ENCODE data around the gene CWC25. TPM values are rescaled to one million over a fixed set of nuclear protein-coding genes. Genes with fewer than 3 reads are reported as not detected.
A peak's percentile ranks its signal among the peaks of the same experiment; 100 is the strongest.

CWC25 gene
- total and polyA plus RNA-seq, 2 of the 13 experiments (the other 11 are each of a cell fraction or from before 2014, with no cell fraction given) = 15.6 to 22.7 TPM

DNA sequence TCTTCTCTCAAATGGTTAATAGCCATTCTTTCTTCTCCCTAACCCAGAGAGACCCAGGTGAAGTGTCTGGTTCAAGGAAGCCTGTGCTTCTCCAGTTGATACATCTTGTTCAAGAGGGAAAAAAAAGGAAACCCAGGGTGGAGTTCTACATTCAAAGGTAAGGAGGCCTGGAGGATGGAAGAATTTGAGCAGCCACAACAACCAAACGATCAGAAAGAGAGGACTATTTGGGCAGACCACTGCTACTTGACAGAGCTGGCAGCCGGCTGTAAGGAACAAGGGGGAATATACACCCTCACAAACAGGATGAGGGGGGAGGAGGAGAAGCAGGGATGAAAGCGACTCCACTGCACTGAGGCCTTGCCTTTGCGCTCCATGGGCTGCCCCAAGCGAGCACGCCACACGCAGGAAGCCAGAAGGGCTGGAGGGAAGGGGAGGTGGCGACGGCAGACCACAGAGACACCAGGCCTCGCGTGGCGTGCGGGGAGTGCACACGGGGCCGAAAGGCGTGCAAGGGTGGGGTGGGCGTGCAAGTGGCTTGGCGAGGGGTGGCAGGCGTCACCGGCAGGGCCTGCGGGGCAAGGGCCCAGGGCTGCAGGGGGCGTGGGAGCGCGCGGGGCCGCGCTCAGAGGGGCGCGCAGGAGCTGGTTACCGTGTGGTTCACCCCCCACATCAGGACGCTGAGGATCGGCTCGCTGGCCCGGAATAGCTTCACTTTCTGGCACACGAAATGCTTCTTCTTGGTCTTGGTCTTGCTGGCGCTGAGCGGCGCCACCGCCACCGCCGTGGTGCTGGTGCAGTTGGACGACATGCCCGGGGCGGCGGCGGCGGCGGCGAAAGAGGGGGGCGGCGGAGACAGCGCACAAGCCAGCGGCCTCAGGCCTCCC, 26.3 kb downstream of the CWC25 start (continued):
- TF ChIP-seq, protein P1, sequence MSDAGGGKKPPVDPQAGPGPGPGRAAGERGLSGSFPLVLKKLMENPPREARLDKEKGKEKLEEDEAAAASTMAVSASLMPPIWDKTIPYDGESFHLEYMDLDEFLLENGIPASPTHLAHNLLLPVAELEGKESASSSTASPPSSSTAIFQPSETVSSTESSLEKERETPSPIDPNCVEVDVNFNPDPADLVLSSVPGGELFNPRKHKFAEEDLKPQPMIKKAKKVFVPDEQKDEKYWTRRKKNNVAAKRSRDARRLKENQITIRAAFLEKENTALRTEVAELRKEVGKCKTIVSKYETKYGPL (CRISPR knock-in tag; IDR thresholded peaks at IDR 0.05) = no peak
- TF ChIP-seq ARNT (IDR thresholded peaks at IDR 0.05) (no peak), FOSL1 (CRISPR knock-in tag; IDR thresholded peaks at IDR 0.05; ENCODE audit: borderline replicate concordance) (no peak), CBFB (CRISPR knock-in tag; IDR thresholded peaks at IDR 0.05) (peak; percentile 54; the same call in 1 of the 2 replicates), ATF7-NPFF (CRISPR knock-in tag; IDR thresholded peaks at IDR 0.05; ENCODE audit: low read depth) (peak; percentile 23; the same call in 1 of the 2 replicates), NFKBIZ (CRISPR knock-in tag; IDR thresholded peaks at IDR 0.05) (no peak), ZSCAN9 (CRISPR knock-in tag; IDR thresholded peaks at IDR 0.05; ENCODE audit: borderline replicate concordance) (no peak), KLF9 (CRISPR knock-in tag; IDR thresholded peaks at IDR 0.05; ENCODE audit: low read depth) (no peak), ZFP1 (CRISPR knock-in tag; IDR thresholded peaks at IDR 0.05) (no peak), ZNF331 (CRISPR knock-in tag; IDR thresholded peaks at IDR 0.05) (0 out of 2 replicates have a peak, but pooled peaks have one; percentile 42), ZNF333 (CRISPR knock-in tag; IDR thresholded peaks at IDR 0.05; ENCODE audit: borderline replicate concordance) (peak; percentile 85), ZFP36L2 (CRISPR knock-in tag; IDR thresholded peaks at IDR 0.05) (no peak), RFX5 (IDR thresholded peaks at IDR 0.05; ENCODE audit: low read depth, low read length) (no peak), TMF1 (CRISPR knock-in tag; IDR thresholded peaks at IDR 0.05; ENCODE audit: low read depth) (peak; percentile 43)
- TF ChIP-seq, protein P2, sequence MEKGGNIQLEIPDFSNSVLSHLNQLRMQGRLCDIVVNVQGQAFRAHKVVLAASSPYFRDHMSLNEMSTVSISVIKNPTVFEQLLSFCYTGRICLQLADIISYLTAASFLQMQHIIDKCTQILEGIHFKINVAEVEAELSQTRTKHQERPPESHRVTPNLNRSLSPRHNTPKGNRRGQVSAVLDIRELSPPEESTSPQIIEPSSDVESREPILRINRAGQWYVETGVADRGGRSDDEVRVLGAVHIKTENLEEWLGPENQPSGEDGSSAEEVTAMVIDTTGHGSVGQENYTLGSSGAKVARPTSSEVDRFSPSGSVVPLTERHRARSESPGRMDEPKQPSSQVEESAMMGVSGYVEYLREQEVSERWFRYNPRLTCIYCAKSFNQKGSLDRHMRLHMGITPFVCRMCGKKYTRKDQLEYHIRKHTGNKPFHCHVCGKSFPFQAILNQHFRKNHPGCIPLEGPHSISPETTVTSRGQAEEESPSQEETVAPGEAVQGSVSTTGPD (CRISPR knock-in tag; IDR thresholded peaks at IDR 0.05) = no peak
- TF ChIP-seq, protein P3, sequence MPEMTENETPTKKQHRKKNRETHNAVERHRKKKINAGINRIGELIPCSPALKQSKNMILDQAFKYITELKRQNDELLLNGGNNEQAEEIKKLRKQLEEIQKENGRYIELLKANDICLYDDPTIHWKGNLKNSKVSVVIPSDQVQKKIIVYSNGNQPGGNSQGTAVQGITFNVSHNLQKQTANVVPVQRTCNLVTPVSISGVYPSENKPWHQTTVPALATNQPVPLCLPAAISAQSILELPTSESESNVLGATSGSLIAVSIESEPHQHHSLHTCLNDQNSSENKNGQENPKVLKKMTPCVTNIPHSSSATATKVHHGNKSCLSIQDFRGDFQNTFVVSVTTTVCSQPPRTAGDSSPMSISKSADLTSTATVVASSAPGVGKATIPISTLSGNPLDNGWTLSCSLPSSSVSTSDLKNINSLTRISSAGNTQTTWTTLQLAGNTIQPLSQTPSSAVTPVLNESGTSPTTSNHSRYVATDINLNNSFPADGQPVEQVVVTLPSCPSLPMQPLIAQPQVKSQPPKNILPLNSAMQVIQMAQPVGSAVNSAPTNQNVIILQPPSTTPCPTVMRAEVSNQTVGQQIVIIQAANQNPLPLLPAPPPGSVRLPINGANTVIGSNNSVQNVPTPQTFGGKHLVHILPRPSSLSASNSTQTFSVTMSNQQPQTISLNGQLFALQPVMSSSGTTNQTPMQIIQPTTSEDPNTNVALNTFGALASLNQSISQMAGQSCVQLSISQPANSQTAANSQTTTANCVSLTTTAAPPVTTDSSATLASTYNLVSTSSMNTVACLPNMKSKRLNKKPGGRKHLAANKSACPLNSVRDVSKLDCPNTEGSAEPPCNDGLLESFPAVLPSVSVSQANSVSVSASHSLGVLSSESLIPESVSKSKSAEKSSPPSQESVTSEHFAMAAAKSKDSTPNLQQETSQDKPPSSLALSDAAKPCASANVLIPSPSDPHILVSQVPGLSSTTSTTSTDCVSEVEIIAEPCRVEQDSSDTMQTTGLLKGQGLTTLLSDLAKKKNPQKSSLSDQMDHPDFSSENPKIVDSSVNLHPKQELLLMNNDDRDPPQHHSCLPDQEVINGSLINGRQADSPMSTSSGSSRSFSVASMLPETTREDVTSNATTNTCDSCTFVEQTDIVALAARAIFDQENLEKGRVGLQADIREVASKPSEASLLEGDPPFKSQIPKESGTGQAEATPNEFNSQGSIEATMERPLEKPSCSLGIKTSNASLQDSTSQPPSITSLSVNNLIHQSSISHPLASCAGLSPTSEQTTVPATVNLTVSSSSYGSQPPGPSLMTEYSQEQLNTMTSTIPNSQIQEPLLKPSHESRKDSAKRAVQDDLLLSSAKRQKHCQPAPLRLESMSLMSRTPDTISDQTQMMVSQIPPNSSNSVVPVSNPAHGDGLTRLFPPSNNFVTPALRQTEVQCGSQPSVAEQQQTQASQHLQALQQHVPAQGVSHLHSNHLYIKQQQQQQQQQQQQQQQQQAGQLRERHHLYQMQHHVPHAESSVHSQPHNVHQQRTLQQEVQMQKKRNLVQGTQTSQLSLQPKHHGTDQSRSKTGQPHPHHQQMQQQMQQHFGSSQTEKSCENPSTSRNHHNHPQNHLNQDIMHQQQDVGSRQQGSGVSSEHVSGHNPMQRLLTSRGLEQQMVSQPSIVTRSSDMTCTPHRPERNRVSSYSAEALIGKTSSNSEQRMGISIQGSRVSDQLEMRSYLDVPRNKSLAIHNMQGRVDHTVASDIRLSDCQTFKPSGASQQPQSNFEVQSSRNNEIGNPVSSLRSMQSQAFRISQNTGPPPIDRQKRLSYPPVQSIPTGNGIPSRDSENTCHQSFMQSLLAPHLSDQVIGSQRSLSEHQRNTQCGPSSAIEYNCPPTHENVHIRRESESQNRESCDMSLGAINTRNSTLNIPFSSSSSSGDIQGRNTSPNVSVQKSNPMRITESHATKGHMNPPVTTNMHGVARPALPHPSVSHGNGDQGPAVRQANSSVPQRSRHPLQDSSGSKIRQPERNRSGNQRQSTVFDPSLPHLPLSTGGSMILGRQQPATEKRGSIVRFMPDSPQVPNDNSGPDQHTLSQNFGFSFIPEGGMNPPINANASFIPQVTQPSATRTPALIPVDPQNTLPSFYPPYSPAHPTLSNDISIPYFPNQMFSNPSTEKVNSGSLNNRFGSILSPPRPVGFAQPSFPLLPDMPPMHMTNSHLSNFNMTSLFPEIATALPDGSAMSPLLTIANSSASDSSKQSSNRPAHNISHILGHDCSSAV (CRISPR knock-in tag; IDR thresholded peaks at IDR 0.05; ENCODE audit: borderline replicate concordance) = no peak
- TF ChIP-seq, protein P4, sequence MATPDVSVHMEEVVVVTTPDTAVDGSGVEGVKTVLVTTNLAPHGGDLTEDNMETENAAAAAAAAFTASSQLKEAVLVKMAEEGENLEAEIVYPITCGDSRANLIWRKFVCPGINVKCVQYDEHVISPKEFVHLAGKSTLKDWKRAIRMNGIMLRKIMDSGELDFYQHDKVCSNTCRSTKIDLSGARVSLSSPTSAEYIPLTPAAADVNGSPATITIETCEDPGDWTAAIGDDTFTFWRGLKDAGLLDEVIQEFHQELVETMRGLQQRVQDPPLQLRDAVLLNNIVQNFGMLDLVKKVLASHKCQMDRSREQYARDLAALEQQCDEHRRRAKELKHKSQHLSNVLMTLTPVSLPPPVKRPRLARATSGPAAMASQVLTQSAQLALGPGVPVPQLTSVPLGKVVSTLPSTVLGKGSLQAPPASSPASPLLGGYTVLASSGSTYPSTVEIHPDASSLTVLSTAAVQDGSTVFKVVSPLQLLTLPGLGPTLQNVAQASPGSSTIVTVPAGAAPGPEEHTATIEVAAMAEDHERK (CRISPR knock-in tag; IDR thresholded peaks at IDR 0.05; ENCODE audit: low read depth) = no peak

Data from HepG2 (cell line).